Stimulated activated CD8-positive, alpha-beta memory T cell treated with anti-CD3 and anti-CD28 coated beads, Interleukin-4, amount 100 ng/mL, for 24 hours (primary cell): ENCODE data around the gene ENO2.

Experiments used
- DNase-seq: peaks from one replicate; pipeline ENCODE4 v3.0.0-alpha.2; 2020; ENCODE audit warnings: low read depth

Gene ENO2

DNA sequence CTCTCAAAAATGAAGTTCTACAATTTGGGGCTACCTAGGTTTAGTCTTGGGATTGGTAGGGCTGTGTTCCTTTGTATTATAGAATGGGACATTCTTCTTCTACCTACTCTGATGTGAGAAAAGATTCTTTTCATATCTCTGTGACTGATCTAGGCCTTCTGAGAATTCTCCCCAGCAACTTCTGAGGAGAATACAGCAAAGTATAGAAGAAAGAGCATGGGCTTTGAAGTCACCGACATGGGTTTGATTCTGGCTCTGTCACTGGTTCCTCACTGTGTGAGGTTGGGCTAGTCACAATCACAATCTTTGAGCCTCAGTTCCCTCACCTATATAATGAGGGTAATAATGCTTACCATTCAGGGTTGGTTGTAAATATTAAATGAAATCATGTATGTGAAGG is 18.4 kb downstream of the ENO2 start:
- DNase-seq = no peak

DNA sequence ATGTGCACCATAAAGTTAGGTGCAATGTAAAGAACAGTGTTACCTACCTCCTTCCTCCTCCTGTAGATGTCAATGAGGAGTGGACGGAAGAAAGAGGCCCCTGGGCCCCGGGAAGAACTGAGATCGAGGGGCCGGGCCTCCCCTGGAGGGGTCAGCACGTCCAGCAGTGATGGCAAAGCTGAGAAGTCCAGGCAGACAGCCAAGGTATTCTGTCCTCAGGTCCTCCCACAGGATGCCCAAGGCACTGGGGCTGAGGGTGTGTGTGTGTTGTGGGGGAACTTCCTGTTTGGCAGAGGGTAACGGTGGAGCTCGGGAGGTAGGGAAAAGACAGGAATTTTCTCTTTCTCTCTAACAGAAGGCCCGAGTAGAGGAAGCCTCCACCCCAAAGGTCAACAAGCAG is 19.7 kb downstream of the ENO2 start:
- DNase-seq = no peak

GRCh38 chr12:6935371-6936193 is 21.2 kb downstream of the ENO2 start:
- DNase-seq = no peak

GRCh38 chr12:6936194-6936635 is 21.8 kb downstream of the ENO2 start:
- DNase-seq = no peak

DNA sequence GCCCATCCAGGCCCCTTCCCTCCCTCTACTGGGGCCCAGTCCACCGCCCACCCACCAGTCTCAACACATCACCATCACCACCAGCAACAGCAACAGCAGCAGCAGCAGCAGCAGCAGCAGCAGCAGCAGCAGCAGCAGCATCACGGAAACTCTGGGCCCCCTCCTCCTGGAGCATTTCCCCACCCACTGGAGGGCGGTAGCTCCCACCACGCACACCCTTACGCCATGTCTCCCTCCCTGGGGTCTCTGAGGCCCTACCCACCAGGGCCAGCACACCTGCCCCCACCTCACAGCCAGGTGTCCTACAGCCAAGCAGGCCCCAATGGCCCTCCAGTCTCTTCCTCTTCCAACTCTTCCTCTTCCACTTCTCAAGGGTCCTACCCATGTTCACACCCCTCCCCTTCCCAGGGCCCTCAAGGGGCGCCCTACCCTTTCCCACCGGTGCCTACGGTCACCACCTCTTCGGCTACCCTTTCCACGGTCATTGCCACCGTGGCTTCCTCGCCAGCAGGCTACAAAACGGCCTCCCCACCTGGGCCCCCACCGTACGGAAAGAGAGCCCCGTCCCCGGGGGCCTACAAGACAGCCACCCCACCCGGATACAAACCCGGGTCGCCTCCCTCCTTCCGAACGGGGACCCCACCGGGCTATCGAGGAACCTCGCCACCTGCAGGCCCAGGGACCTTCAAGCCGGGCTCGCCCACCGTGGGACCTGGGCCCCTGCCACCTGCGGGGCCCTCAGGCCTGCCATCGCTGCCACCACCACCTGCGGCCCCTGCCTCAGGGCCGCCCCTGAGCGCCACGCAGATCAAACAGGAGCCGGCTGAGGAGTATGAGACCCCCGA is 22.5 kb downstream of the ENO2 start:
- no peak for DNase-seq

- DNase-seq = peak; percentile 86
These were observed 23.3 kb downstream of the ENO2 start for GRCh38 chr12:6937481-6938352.

DNA sequence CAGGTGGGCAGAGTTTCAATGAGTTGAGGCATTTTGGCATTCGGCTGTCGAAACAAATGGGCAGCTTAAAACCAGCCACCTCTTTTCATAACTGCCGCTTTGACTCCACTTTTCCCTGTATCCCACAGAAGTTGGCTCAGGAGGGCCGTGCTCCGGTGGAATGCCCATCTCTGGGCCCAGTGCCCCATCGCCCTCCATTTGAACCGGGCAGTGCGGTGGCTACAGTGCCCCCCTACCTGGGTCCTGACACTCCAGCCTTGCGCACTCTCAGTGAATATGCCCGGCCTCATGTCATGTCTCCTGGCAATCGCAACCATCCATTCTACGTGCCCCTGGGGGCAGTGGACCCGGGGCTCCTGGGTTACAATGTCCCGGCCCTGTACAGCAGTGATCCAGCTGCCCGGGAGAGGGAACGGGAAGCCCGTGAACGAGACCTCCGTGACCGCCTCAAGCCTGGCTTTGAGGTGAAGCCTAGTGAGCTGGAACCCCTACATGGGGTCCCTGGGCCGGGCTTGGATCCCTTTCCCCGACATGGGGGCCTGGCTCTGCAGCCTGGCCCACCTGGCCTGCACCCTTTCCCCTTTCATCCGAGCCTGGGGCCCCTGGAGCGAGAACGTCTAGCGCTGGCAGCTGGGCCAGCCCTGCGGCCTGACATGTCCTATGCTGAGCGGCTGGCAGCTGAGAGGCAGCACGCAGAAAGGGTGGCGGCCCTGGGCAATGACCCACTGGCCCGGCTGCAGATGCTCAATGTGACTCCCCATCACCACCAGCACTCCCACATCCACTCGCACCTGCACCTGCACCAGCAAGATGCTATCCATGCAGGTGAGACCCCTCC is 24.2 kb downstream of the ENO2 start:
- DNase-seq = no peak

- DNase-seq = no peak
These were observed 24.8 kb downstream of the ENO2 start for GRCh38 chr12:6939191-6939540.

DNA sequence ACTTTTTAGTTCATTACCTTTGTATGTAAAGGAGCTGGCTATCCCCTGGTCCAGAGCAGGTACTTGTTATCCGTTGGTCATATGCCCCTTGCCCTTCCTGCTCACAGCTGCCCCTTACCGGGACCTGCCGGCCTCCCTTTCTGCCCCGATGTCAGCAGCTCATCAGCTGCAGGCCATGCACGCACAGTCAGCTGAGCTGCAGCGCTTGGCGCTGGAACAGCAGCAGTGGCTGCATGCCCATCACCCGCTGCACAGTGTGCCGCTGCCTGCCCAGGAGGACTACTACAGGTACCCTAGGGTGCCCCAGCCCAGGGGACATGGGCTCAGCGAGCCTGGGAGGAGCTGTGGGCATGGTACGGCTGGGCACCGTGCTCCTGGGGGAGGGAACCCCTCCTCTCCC is 26.9 kb downstream of the ENO2 start:
- no peak for DNase-seq

DNA sequence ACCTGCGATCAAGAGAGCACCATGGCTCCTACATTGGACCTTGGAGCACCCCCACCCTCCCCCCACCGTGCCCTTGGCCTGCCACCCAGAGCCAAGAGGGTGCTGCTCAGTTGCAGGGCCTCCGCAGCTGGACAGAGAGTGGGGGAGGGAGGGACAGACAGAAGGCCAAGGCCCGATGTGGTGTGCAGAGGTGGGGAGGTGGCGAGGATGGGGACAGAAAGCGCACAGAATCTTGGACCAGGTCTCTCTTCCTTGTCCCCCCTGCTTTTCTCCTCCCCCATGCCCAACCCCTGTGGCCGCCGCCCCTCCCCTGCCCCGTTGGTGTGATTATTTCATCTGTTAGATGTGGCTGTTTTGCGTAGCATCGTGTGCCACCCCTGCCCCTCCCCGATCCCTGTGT is 27.4 kb downstream of the ENO2 start:
- DNase-seq = no peak

- no peak for DNase-seq
These were observed 27.9 kb downstream of the ENO2 start for GRCh38 chr12:6942331-6942665.

DNA sequence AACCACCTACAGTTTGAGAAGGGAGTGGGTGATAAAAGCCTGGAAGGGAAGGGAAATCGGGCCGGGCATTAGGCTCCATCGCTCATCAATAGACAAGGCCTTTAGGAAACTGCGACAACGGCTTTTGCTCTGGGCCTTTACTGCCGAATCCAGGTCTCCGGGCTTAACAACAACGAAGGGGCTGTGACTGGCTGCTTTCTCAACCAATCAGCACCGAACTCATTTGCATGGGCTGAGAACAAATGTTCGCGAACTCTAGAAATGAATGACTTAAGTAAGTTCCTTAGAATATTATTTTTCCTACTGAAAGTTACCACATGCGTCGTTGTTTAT is 29.0 kb downstream of the ENO2 start:
- DNase-seq = no peak

- peak; percentile 66 for DNase-seq
These were observed 29.5 kb downstream of the ENO2 start, which contains the start of the genes C12orf57 and RNU7-1 for GRCh38 chr12:6943722-6944380. Gene C12orf57, plus strand, starts transcription at chr12:6944022. Its CDS starts 100 bp downstream, at chr12:6944122. Gene RNU7-1, plus strand, starts transcription at chr12:6943816.

- DNase-seq = peak; percentile 78
These were observed 30.2 kb downstream of the ENO2 start for GRCh38 chr12:6944381-6945186.

- DNase-seq = no peak
These were observed 31.2 kb downstream of the ENO2 start for GRCh38 chr12:6945613-6946012.

DNA sequence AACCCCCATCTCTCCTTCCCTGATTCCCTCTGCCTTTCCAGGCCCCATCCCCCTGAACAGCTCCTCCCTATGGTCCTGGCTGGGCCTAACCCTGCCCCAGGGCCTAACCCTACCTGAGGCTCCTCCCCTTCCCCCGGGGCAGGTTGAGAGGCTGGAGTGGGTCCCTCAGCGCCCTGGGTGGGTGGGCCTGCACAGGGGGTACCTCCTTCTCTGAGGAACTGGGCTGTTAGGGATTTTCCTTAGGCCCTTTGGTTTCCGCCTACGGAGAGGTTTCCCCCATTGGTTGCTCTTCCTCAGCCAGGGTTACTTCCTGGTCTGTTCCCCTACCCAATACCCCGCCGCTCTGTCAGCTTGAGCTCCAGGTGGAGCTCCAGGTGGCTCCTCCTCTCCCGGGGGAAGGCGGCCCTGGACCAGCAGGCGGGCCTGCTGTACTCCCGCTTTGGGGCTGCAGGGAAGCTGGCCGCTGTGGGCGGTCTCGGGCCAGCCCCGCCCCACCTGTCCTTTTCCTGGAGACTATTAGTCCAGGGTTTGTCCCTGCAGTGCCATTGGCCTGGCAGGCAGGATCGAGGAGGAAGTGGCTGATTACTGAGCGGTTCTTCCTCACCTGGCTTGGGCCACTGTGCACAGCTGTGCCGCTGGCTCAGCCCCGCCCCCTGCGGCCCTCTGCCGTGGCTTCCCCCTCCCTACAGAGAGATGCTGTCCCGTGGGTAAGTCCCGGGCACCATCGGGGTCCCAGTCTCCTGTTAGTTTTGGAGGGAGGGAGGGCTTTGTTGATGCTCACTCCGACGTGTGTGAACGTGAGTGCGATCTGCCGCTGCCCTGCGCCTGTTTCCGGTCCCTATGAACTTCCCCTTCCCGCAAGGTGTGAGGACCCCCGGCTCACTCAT is 31.9 kb downstream of the ENO2 start:
- no peak for DNase-seq

GRCh38 chr12:6946920-6947374 is 32.6 kb downstream of the ENO2 start:
- DNase-seq = no peak

GRCh38 chr12:6947615-6948014 is 33.2 kb downstream of the ENO2 start:
- DNase-seq = no peak
